ENCODE data around the gene ANO1. TPM values are rescaled to one million over a fixed set of nuclear protein-coding genes. Genes with fewer than 3 reads are reported as not detected.

ANO1 gene
- total RNA-seq, 4 donors from 2014 or later = 87.7 to 133 (median 108) TPM

- Histone ChIP-seq H3K27me3 (no peaks in the 10 kb centered on the region), H3K27ac (no peak overlapping the region), H3K9me3 (no peaks in the 10 kb centered on the region), H3K4me3 (no peak overlapping the region), H3K4me1 (peaks cover 33% of the 10 kb centered on the region), H3K36me3 (no peaks in the 10 kb centered on the region)
- 88% methylated on average over 8 of the region's 16 CpGs for WGBS
- DNase-seq (ENCODE audit: low spot score in 2 of 2) = no peak
- TF ChIP-seq POLR2A (IDR thresholded peaks at IDR 0.05) = no peak
- no peak for TF ChIP-seq POLR2AphosphoS5 (IDR thresholded peaks at IDR 0.05)
- no peak for TF ChIP-seq EP300 (IDR thresholded peaks at IDR 0.05)
- TF ChIP-seq CTCF (IDR thresholded peaks at IDR 0.05) = no peak
Measured at GRCh38 chr11:70088735-70089250, 10.7 kb downstream of the ANO1 start.

GRCh38 chr11:70089631-70090030, 11.5 kb downstream of the ANO1 start:
- TF ChIP-seq CTCF (IDR thresholded peaks at IDR 0.05) (no peak), EP300 (IDR thresholded peaks at IDR 0.05) (no peak), POLR2AphosphoS5 (IDR thresholded peaks at IDR 0.05) (no peak), POLR2A (IDR thresholded peaks at IDR 0.05) (no peak)
- DNase-seq (ENCODE audit: low spot score in 2 of 2) = no peak
- H3K4me1 ChIP-seq = peaks cover 33% of the 10 kb centered on the region
- H3K9me3 ChIP-seq = no peaks in the 10 kb centered on the region
- no peaks in the 10 kb centered on the region for H3K27me3 ChIP-seq
- H3K36me3 ChIP-seq = no peaks in the 10 kb centered on the region
- H3K27ac ChIP-seq = peak overlapping the region; percentile 2
- 64% methylated on average over 9 of the region's 9 CpGs for WGBS
- no peak overlapping the region for H3K4me3 ChIP-seq

GRCh38 chr11:70090961-70091381, 12.9 kb downstream of the ANO1 start:
- Histone ChIP-seq H3K4me1 (peaks cover 28% of the 10 kb centered on the region), H3K4me3 (no peak overlapping the region), H3K27ac (no peak overlapping the region), H3K36me3 (no peaks in the 10 kb centered on the region), H3K27me3 (no peaks in the 10 kb centered on the region), H3K9me3 (no peaks in the 10 kb centered on the region)
- WGBS = 17% methylated on average over 5 of the region's 9 CpGs
- no peak for DNase-seq (ENCODE audit: low spot score in 2 of 2)
- TF ChIP-seq POLR2AphosphoS5 (IDR thresholded peaks at IDR 0.05) (no peak), EP300 (IDR thresholded peaks at IDR 0.05) (no peak), CTCF (IDR thresholded peaks at IDR 0.05) (no peak), POLR2A (IDR thresholded peaks at IDR 0.05) (no peak)

GRCh38 chr11:70091638-70092037, 13.5 kb downstream of the ANO1 start:
- Histone ChIP-seq H3K4me3 (no peak overlapping the region), H3K36me3 (no peaks in the 10 kb centered on the region), H3K9me3 (no peaks in the 10 kb centered on the region), H3K4me1 (peaks cover 28% of the 10 kb centered on the region), H3K27me3 (no peaks in the 10 kb centered on the region), H3K27ac (no peak overlapping the region)
- no peak for DNase-seq (ENCODE audit: low spot score in 2 of 2)
- 85% methylated on average over 8 of the region's 8 CpGs for WGBS
- TF ChIP-seq POLR2AphosphoS5 (IDR thresholded peaks at IDR 0.05) (no peak), CTCF (IDR thresholded peaks at IDR 0.05) (no peak), EP300 (IDR thresholded peaks at IDR 0.05) (no peak), POLR2A (IDR thresholded peaks at IDR 0.05) (no peak)

GRCh38 chr11:70092959-70093715, 15.0 kb downstream of the ANO1 start:
- 86% methylated on average over 4 of the region's 8 CpGs for WGBS
- H3K4me1 ChIP-seq = peaks cover 28% of the 10 kb centered on the region
- no peak overlapping the region for H3K27ac ChIP-seq
- no peak for TF ChIP-seq EP300 (IDR thresholded peaks at IDR 0.05)
- no peak for TF ChIP-seq POLR2A (IDR thresholded peaks at IDR 0.05)
- no peak for TF ChIP-seq POLR2AphosphoS5 (IDR thresholded peaks at IDR 0.05)
- no peak for TF ChIP-seq CTCF (IDR thresholded peaks at IDR 0.05)
- H3K4me3 ChIP-seq = no peak overlapping the region
- DNase-seq (ENCODE audit: low spot score in 2 of 2) = no peak
- H3K27me3 ChIP-seq = no peaks in the 10 kb centered on the region
- H3K9me3 ChIP-seq = no peaks in the 10 kb centered on the region
- no peaks in the 10 kb centered on the region for H3K36me3 ChIP-seq
